Endothelial cell of umbilical vein (primary cell): Measurements from ENCODE around the gene PRKG1. TPM values are rescaled to one million over a fixed set of nuclear protein-coding genes. Genes with fewer than 3 reads are reported as not detected.

Experiments used
- BruUV-seq: library from RNA; stranded (reverse); fragments of 400-500 nt; replicated peaks from 2 replicates; lab custom pipeline; 2021; lab: Mats Ljungman, UMichigan
- CTCF ChIA-PET: fragments of 300-600, 350-600 bp; sonication (Branson Sonifier 250); formaldehyde crosslinking; loops from one replicate; lab custom pipeline; 2021; ENCODE audit warnings: antibody characterized with exemption, inconsistent platforms; lab: Charles Lee
- POLR2A ChIA-PET: fragments of 300-600, 350-600 bp; sonication (Branson Sonifier 250); formaldehyde crosslinking; loops from one replicate; lab custom pipeline; 2021; ENCODE audit warnings: antibody characterized with exemption, inconsistent platforms; lab: Charles Lee
- DNase-seq: peaks from one replicate; pipeline ENCODE4 v3.0.0-alpha.2; 2011; ENCODE audit warnings: low read depth, low spot score
- FAIRE-seq: peaks from 2 replicates; lab custom pipeline; 2011; peaks lifted over from hg19 to GRCh38; lab: Jason Lieb, UNC
- H2AFZ ChIP-seq: 2 replicates; pipeline ENCODE4 v1.6.0; 2012; ENCODE audit warnings: low read depth, low read length, control low read depth, inconsistent platforms
- H3K27ac ChIP-seq: 2 replicates; pipeline ENCODE4 v1.5.1; 2011; ENCODE audit warnings: low read depth, mild to moderate bottlenecking, control low read depth, low read length, moderate library complexity; ENCODE audit not compliant: insufficient read depth
- H3K27me3 ChIP-seq, 2 experiments: 2 replicates each; pipeline versions ENCODE4 v1.6.0 to v1.6.1; 2011; ENCODE audit warnings: low read length in 2 of 2, mixed read lengths in 1 of 2; ENCODE audit not compliant: control insufficient read depth in 2 of 2, insufficient read depth in 2 of 2
- H3K36me3 ChIP-seq, 2 experiments: 2 replicates in 1 of 2; 3 replicates in 1 of 2; pipeline ENCODE4 v1.5.1; 2011; ENCODE audit warnings: low read length in 2 of 2, mild to moderate bottlenecking in 1 of 2, moderate library complexity in 1 of 2; ENCODE audit not compliant: control insufficient read depth in 2 of 2, insufficient read depth in 2 of 2; ENCODE audit errors: extremely low read depth in 1 of 2
- H3K4me1 ChIP-seq: 3 replicates; pipeline ENCODE4 v1.5.1; 2011; ENCODE audit warnings: mild to moderate bottlenecking, low read length; ENCODE audit not compliant: control insufficient read depth, insufficient read depth; ENCODE audit errors: extremely low read depth
- H3K4me2 ChIP-seq: 2 replicates; pipeline ENCODE4 v1.6.1; 2011; ENCODE audit warnings: low read length, control low read depth, mixed read lengths; ENCODE audit not compliant: insufficient read depth
- H3K4me3 ChIP-seq, 3 experiments: fragments of 200-600 bp in 1 of 3; sonication (generic), shearing (Covaris generic) in 1 of 3; replicated peaks in 1 of 3; 2 replicates each; pipeline ENCODE4 v1.5.1; 2011 to 2016; ENCODE audit warnings: control low read depth in 3 of 3, low read length in 3 of 3, mild to moderate bottlenecking in 2 of 3, inconsistent platforms in 1 of 3, low read depth in 1 of 3, moderate library complexity in 1 of 3; ENCODE audit not compliant: insufficient read depth in 1 of 3
- H3K79me2 ChIP-seq: 2 replicates; pipeline ENCODE4 v1.6.0; 2012; ENCODE audit warnings: low read length, inconsistent platforms; ENCODE audit not compliant: control insufficient read depth, insufficient read depth
- H3K9ac ChIP-seq: replicated peaks from 2 replicates; pipeline ENCODE3; 2011; ENCODE audit warnings: low read length, control low read depth; ENCODE audit not compliant: insufficient read depth; ENCODE audit errors: extremely low read depth
- H3K9me1 ChIP-seq: replicated peaks from 3 replicates; pipeline ENCODE4 v1.6.0; 2011; ENCODE audit warnings: mild to moderate bottlenecking, low read length; ENCODE audit not compliant: control insufficient read depth, insufficient read depth; ENCODE audit errors: extremely low read depth
- H3K9me3 ChIP-seq: replicated peaks from 2 replicates; pipeline ENCODE4 v1.5.1; 2012; ENCODE audit warnings: low read length, inconsistent platforms; ENCODE audit not compliant: control insufficient read depth, insufficient read depth
- H4K20me1 ChIP-seq: replicated peaks from 2 replicates; pipeline ENCODE3; 2011; ENCODE audit warnings: mild to moderate bottlenecking, low read length; ENCODE audit not compliant: control insufficient read depth, insufficient read depth; ENCODE audit errors: extremely low read depth
- CTCF ChIP-seq, 2 donors: IDR thresholded peaks; 1 replicate in 1 of 2; 2 replicates in 1 of 2; pipeline ENCODE4 v1.5.1; 2011; ENCODE audit warnings: low read length in 2 of 2, mild to moderate bottlenecking in 2 of 2, moderate library complexity in 2 of 2, control low read depth in 1 of 2, inconsistent platforms in 1 of 2, low read depth in 1 of 2; ENCODE audit not compliant: insufficient read depth in 1 of 2; ENCODE audit errors: extremely low read depth in 1 of 2
- EZH2 ChIP-seq: IDR thresholded peaks from 2 replicates; pipeline ENCODE4 v1.6.1; 2012; ENCODE audit warnings: borderline replicate concordance, low read depth, mild to moderate bottlenecking, moderate library complexity, low read length, inconsistent platforms; ENCODE audit not compliant: severe bottlenecking
- FOS ChIP-seq: IDR thresholded peaks from 2 replicates; pipeline ENCODE4 v1.6.1; 2011; ENCODE audit warnings: mild to moderate bottlenecking, low read length, moderate library complexity, borderline replicate concordance; ENCODE audit not compliant: insufficient read depth
- GATA2 ChIP-seq: IDR thresholded peaks from 2 replicates; pipeline ENCODE4 v1.7.0; 2011; ENCODE audit warnings: low read depth, mild to moderate bottlenecking, moderate library complexity, mixed read lengths, low read length; ENCODE audit not compliant: insufficient read length, insufficient read depth
- JUN ChIP-seq: IDR thresholded peaks from 2 replicates; pipeline ENCODE4 v1.6.1; 2011; ENCODE audit warnings: borderline replicate concordance, low read depth; ENCODE audit not compliant: insufficient read length, insufficient read depth
- MAX ChIP-seq: IDR thresholded peaks from 2 replicates; pipeline ENCODE4 v1.6.1; 2011; ENCODE audit not compliant: insufficient read depth, insufficient read length
- MYC ChIP-seq: IDR thresholded peaks from one replicate; pipeline ENCODE4 v1.6.1; 2011; ENCODE audit warnings: mild to moderate bottlenecking, low read depth, low read length
- POLR2A ChIP-seq: IDR thresholded peaks from 2 replicates; pipeline ENCODE4 v1.6.1; 2012; ENCODE audit warnings: low read depth, mild to moderate bottlenecking, control low read depth, low read length
- POLR2AphosphoS5 ChIP-seq: IDR thresholded peaks from 2 replicates; pipeline ENCODE4 v1.6.1; 2012; ENCODE audit warnings: low read depth, mild to moderate bottlenecking, control low read depth, low read length, moderate library complexity; ENCODE audit not compliant: insufficient read depth
- dilution Hi-C: fragments of 300-500 bp; cut with MboI; formaldehyde crosslinking; loops from one replicate; pipeline ENCODE4 v1.15.0; 2019; ENCODE audit warnings: low sequenced_read_pairs; ENCODE audit not compliant: extremely low pct_ligation_motif_present
- intact Hi-C: fragments of 100-400 bp; cut with micrococcal nuclease; formaldehyde crosslinking; loops from one replicate; pipeline ENCODE4 v1.10.0; 2022
- polyA plus RNA-seq, 4 experiments: library from polyadenylated mRNA; depleted of rRNA in 3 of 4; stranded (reverse) in 3 of 4; unstranded in 1 of 4; fragments of >200 nt; gene quantifications; 2 replicates each; pipeline versions ENCODE4 v1.2.1 to v1.2.3, GENCODE V29; 2011 to 2012; ENCODE audit warnings: missing spikeins in 1 of 4
- total RNA-seq: library from RNA; stranded (reverse); gene quantifications from 2 replicates; pipeline ENCODE4 v1.2.3, GENCODE V29; 2021

The PRKG1 gene
- total and polyA plus RNA-seq, 2 donors (not counting 3 experiments of a cell fraction or from before 2014, with no cell fraction given): 0.01 to 0.18 TPM

- Histone ChIP-seq H3K9me3 (no peaks in the 10 kb centered on the region), H2AFZ (no peak overlapping the region), H3K9me1 (no peaks in the 10 kb centered on the region), H3K4me2 (no peak overlapping the region), H3K27ac (no peak overlapping the region), H3K4me3 (no peak overlapping the region), H3K36me3 (no peaks in the 10 kb centered on the region), H3K79me2 (no peaks in the 10 kb centered on the region), H3K27me3 (peaks cover 0 to 2% of the 10 kb centered on the region in 2 experiments), H3K9ac (no peak overlapping the region), H3K4me1 (no peaks in the 10 kb centered on the region), H4K20me1 (no peaks in the 10 kb centered on the region)
- dilution Hi-C loops (no loop called here), intact Hi-C loops (no loop called here)
- FAIRE-seq: no peak
- DNase-seq: no peak
- no peak for TF ChIP-seq POLR2A
- TF ChIP-seq POLR2AphosphoS5: no peak
- no peak for TF ChIP-seq MYC
- no peak for TF ChIP-seq GATA2
- TF ChIP-seq EZH2: no peak
- no peak for TF ChIP-seq FOS
- TF ChIP-seq CTCF (IDR thresholded peaks at IDR 0.05; ENCODE audit: extremely low read depth in 1 of 2, insufficient read depth in 1 of 2, low read depth in 1 of 2, low read length in 2 of 2): no peak
- no peak for TF ChIP-seq MAX
- no peak for TF ChIP-seq JUN
- POLR2A ChIA-PET: no interaction called here
- CTCF ChIA-PET: no interaction called here
- BruUV-seq: no TSS peak
Observed at GRCh38 chr10:51567271-51567670, 493.0 kb downstream of the PRKG1 start.
